Smooth muscle cell (in vitro differentiated cells): Measurements from ENCODE around the gene TNFSF18. TPM values are rescaled to one million over a fixed set of nuclear protein-coding genes. Genes with fewer than 3 reads are reported as not detected.
"Not testable (repeated sequence)": the region's sequence is repeated elsewhere in the genome, so short reads cannot be mapped to it uniquely, and the experiment has no call there.

ENCODE experiments used
- DNase-seq: peaks from one replicate; lab custom pipeline; 2025; ENCODE audit not compliant: unreplicated experiment; lab: John Stamatoyannopoulos, UW
- H2AFZ ChIP-seq: fragments of 200-600 bp; sonication (generic); 2 replicates; pipeline ENCODE4 v1.6.0; 2016; ENCODE audit warnings: antibody characterized with exemption, low read depth, mild to moderate bottlenecking
- H3F3A ChIP-seq: fragments of 200-600 bp; sonication (generic); 2 replicates; pipeline ENCODE4 v1.6.0; 2017; ENCODE audit warnings: antibody characterized with exemption, low read depth
- H3K27ac ChIP-seq: fragments of 200-600 bp; sonication (generic); 2 replicates; pipeline ENCODE4 v1.5.1; 2016; ENCODE audit warnings: low read depth, mild to moderate bottlenecking
- H3K27me3 ChIP-seq: fragments of 200-600 bp; sonication (generic); 2 replicates; pipeline ENCODE4 v1.6.1; 2016; ENCODE audit warnings: low read depth, mild to moderate bottlenecking
- H3K36me3 ChIP-seq: fragments of 200-600 bp; sonication (generic); 2 replicates; pipeline ENCODE4 v1.5.1; 2016; ENCODE audit warnings: low read depth
- H3K4me1 ChIP-seq: fragments of 200-600 bp; sonication (generic); 2 replicates; pipeline ENCODE4 v1.5.1; 2016; ENCODE audit warnings: low read depth
- H3K4me2 ChIP-seq: fragments of 200-600 bp; sonication (generic); 2 replicates; pipeline ENCODE4 v1.6.0; 2016; ENCODE audit warnings: mild to moderate bottlenecking
- H3K4me3 ChIP-seq: fragments of 200-600 bp; sonication (generic); 2 replicates; pipeline ENCODE4 v1.5.1; 2016; ENCODE audit warnings: mild to moderate bottlenecking
- H3K79me2 ChIP-seq: fragments of 200-600 bp; sonication (generic); 2 replicates; pipeline ENCODE4 v1.6.0; 2016; ENCODE audit warnings: low read depth, mild to moderate bottlenecking
- H3K9ac ChIP-seq: fragments of 200-600 bp; sonication (generic); 2 replicates; pipeline ENCODE4 v1.6.0; 2016; ENCODE audit warnings: low read depth
- H3K9me3 ChIP-seq: fragments of 200-600 bp; sonication (generic); replicated peaks from 2 replicates; pipeline ENCODE4 v1.5.1; 2016; ENCODE audit warnings: low read depth
- H4K20me1 ChIP-seq: fragments of 200-600 bp; sonication (generic); 2 replicates; pipeline ENCODE4 v1.6.0; 2016; ENCODE audit warnings: low read depth
- WGBS: methylation state at CpG from one replicate; pipeline ENCODE4 v1.1.7; 2016; ENCODE audit warnings: low lambda C conversion rate; 5-methylcytosine and 5-hydroxymethylcytosine counted together
- polyA plus RNA-seq: library from polyadenylated mRNA; unstranded; fragments of >200 nt; fragmentation: Nextera tagmentation; extraction: Ambion mirVana; gene quantifications from 2 replicates; pipeline ENCODE4 v1.2.1, GENCODE V29; 2016
- total RNA-seq: library from RNA; depleted of rRNA; stranded (reverse); fragments of >200 nt; gene quantifications from 2 replicates; pipeline ENCODE4 v1.2.3, GENCODE V29; 2014
- TF ChIP-seq, protein P1 (sequence below): fragments of 200-600 bp; sonication (generic); IDR thresholded peaks from 2 replicates; pipeline ENCODE4 v1.5.1; 2017; ENCODE audit warnings: borderline replicate concordance, mild to moderate bottlenecking, antibody characterized with exemption; ENCODE audit not compliant: insufficient read depth, poor library complexity, severe bottlenecking

Gene TNFSF18
- total and polyA plus RNA-seq, 2 experiments from 2014 or later = 0.23 TPM; not detected in 1

GRCh38 chr1:173082913-173083312, 32.2 kb upstream of the TNFSF18 start:
- TF ChIP-seq, protein P1, sequence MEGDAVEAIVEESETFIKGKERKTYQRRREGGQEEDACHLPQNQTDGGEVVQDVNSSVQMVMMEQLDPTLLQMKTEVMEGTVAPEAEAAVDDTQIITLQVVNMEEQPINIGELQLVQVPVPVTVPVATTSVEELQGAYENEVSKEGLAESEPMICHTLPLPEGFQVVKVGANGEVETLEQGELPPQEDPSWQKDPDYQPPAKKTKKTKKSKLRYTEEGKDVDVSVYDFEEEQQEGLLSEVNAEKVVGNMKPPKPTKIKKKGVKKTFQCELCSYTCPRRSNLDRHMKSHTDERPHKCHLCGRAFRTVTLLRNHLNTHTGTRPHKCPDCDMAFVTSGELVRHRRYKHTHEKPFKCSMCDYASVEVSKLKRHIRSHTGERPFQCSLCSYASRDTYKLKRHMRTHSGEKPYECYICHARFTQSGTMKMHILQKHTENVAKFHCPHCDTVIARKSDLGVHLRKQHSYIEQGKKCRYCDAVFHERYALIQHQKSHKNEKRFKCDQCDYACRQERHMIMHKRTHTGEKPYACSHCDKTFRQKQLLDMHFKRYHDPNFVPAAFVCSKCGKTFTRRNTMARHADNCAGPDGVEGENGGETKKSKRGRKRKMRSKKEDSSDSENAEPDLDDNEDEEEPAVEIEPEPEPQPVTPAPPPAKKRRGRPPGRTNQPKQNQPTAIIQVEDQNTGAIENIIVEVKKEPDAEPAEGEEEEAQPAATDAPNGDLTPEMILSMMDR = no peak
- 94% methylated on average over 1 of the region's 1 CpG for WGBS
- Histone ChIP-seq H3K4me2 (no peak overlapping the region), H3K36me3 (no peaks in the 10 kb centered on the region), H3K9ac (no peak overlapping the region), H4K20me1 (no peaks in the 10 kb centered on the region), H3F3A (no peaks in the 10 kb centered on the region), H3K27me3 (no peaks in the 10 kb centered on the region), H3K4me1 (no peaks in the 10 kb centered on the region), H3K27ac (no peak overlapping the region), H2AFZ (no peak overlapping the region), H3K79me2 (no peaks in the 10 kb centered on the region), H3K9me3 (no peaks in the 10 kb centered on the region), H3K4me3 (no peak overlapping the region)
- no peak for DNase-seq

DNA sequence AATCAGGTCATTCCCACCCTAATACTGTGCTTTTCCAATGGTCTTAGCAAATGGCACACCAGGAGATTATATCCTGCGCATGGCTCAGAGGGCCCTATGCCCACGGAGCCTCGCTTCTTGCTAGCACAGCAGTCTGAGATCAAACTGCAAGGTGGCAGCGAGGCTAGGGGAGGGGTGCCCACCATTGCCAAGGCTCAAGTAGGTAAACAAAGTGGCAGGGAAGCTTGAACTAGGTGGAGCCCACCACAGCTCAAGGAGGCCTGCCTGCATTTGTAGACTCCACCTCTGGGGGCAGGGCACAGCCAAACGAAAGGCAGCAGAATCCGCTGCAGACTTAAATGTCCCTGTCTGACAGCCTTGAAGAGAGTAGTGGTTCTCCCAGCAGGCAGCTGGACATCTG, 23.5 kb upstream of the TNFSF18 start:
- not testable (repeated sequence) for H3K79me2 ChIP-seq, H3F3A ChIP-seq, H3K4me1 ChIP-seq, H3K36me3 ChIP-seq, H2AFZ ChIP-seq, H3K27me3 ChIP-seq, H3K4me2 ChIP-seq, DNase-seq, H3K4me3 ChIP-seq, H3K9me3 ChIP-seq, H3K27ac ChIP-seq, H4K20me1 ChIP-seq, H3K9ac ChIP-seq
- WGBS = 96% methylated on average over 6 of the region's 6 CpGs

GRCh38 chr1:173064011-173064410, 13.3 kb upstream of the TNFSF18 start:
- H4K20me1 ChIP-seq = no peaks in the 10 kb centered on the region
- no peaks in the 10 kb centered on the region for H3F3A ChIP-seq
- H3K4me1 ChIP-seq = no peaks in the 10 kb centered on the region
- 24% methylated on average over 3 of the region's 3 CpGs for WGBS
- no peaks in the 10 kb centered on the region for H3K9me3 ChIP-seq
- H2AFZ ChIP-seq = peak overlapping the region; percentile 53
- H3K4me2 ChIP-seq = peak overlapping the region; percentile 64
- H3K79me2 ChIP-seq = no peaks in the 10 kb centered on the region
- no peaks in the 10 kb centered on the region for H3K27me3 ChIP-seq
- H3K9ac ChIP-seq = no peak overlapping the region
- no peaks in the 10 kb centered on the region for H3K36me3 ChIP-seq
- TF ChIP-seq, protein P1 = no peak
- no peak overlapping the region for H3K27ac ChIP-seq
- no peak for DNase-seq
- no peak overlapping the region for H3K4me3 ChIP-seq

DNA sequence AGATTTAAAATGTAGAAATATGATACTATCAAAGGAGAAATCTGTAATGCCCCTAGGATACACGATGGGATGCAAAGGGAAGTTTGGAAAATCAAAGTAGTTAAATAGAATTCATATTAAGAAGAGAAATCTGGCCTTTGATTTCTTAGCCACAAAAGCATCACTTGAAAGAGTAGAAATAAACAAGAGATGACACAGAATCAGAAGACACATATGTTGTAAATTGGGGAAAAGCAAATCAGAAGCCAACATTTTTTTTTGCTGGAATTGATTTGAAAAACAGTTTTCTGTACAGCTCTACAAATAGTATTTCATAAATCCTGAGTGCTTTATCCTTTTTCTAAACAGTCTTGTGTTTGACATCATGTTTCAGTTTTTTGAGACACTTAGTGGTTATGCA, 12.4 kb upstream of the TNFSF18 start:
- no peaks in the 10 kb centered on the region for H3K9me3 ChIP-seq
- no peaks in the 10 kb centered on the region for H3K36me3 ChIP-seq
- no peak overlapping the region for H3K27ac ChIP-seq
- H4K20me1 ChIP-seq = no peaks in the 10 kb centered on the region
- no peaks in the 10 kb centered on the region for H3F3A ChIP-seq
- no peaks in the 10 kb centered on the region for H3K27me3 ChIP-seq
- H3K4me2 ChIP-seq = no peak overlapping the region
- TF ChIP-seq, protein P1 = no peak
- H3K4me3 ChIP-seq = no peak overlapping the region
- no peaks in the 10 kb centered on the region for H3K4me1 ChIP-seq
- H2AFZ ChIP-seq = no peak overlapping the region
- H3K9ac ChIP-seq = no peak overlapping the region
- DNase-seq = no peak
- H3K79me2 ChIP-seq = no peaks in the 10 kb centered on the region
- 86% methylated on average over 1 of the region's 1 CpG for WGBS
